GM12878 (cell line): ENCODE results near the gene PRSS33. TPM values are rescaled to one million over a fixed set of nuclear protein-coding genes. Genes with fewer than 3 reads are reported as not detected.

ENCODE experiments used
- ATAC-seq: fragments of 200-7000 bp; cut with Tn5 transposase; 3 replicates; pipeline ENCODE4 v1.9.1; 2020; ENCODE audit warnings: mild to moderate bottlenecking, moderate library complexity
- BruUV-seq: library from RNA; stranded (reverse); fragments of 400-500 nt; replicated peaks from 2 replicates; lab custom pipeline; 2021; lab: Mats Ljungman, UMichigan
- CTCF ChIA-PET: fragments of 300-600 bp; sonication (Branson Sonifier 250); formaldehyde crosslinking; extraction: SDS; loops from one replicate; lab custom pipeline; 2021; ENCODE audit warnings: inconsistent platforms; lab: Yijun Ruan, JAX
- POLR2A ChIA-PET: fragments of 350-600 bp; formaldehyde crosslinking; extraction: SDS; loops from one replicate; lab custom pipeline; 2021; ENCODE audit warnings: inconsistent platforms; lab: Charles Lee
- RAD21 ChIA-PET: fragments of 300-600 bp; sonication (Branson Sonifier 250); formaldehyde crosslinking; loops from one replicate; lab custom pipeline; 2023; ENCODE audit warnings: antibody characterized with exemption; ENCODE audit not compliant: unreplicated experiment; lab: Charles Lee
- SMC1A ChIA-PET: fragments of 300-600 bp; sonication (Branson Sonifier 250); formaldehyde crosslinking; loops from one replicate; lab custom pipeline; 2023; ENCODE audit not compliant: unreplicated experiment, uncharacterized antibody; lab: Charles Lee
- DNase-seq: peaks from one replicate; pipeline ENCODE4 v3.0.0-alpha.2; 2011; ENCODE audit warnings: low read depth, low spot score
- FAIRE-seq: peaks from 3 replicates; lab custom pipeline; 2011; peaks lifted over from hg19 to GRCh38; lab: Jason Lieb, UNC
- H2AFZ ChIP-seq: 2 replicates; pipeline ENCODE4 v1.6.0; 2011; ENCODE audit warnings: low read depth, low read length, control low read depth; ENCODE audit not compliant: control insufficient read depth
- H3K27ac ChIP-seq: 2 replicates; pipeline ENCODE4 v1.5.1; 2011; ENCODE audit warnings: control low read depth; ENCODE audit not compliant: control insufficient read depth, insufficient read depth
- H3K27me3 ChIP-seq, 2 experiments: replicated peaks in 1 of 2; 2 replicates each; pipeline versions ENCODE4 v1.6.0 to v1.6.1; 2011; ENCODE audit warnings: low read length in 1 of 2; ENCODE audit not compliant: control insufficient read depth in 2 of 2, insufficient read depth in 2 of 2
- H3K36me3 ChIP-seq, 2 experiments: 2 replicates each; pipeline ENCODE4 v1.5.1; 2011; ENCODE audit warnings: low read length in 1 of 2; ENCODE audit not compliant: control insufficient read depth in 2 of 2, insufficient read depth in 2 of 2
- H3K4me1 ChIP-seq: 2 replicates; pipeline ENCODE4 v1.6.1; 2011; ENCODE audit warnings: mild to moderate bottlenecking, low read length, moderate library complexity, mixed read lengths; ENCODE audit not compliant: control insufficient read depth, insufficient read depth
- H3K4me2 ChIP-seq: 2 replicates; pipeline ENCODE4 v1.6.0; 2011; ENCODE audit warnings: control low read depth; ENCODE audit not compliant: control insufficient read depth, insufficient read depth
- H3K4me3 ChIP-seq: fragments of 200-600 bp; sonication (generic); 2 replicates; pipeline ENCODE4 v1.5.1; 2016
- H3K79me2 ChIP-seq: 2 replicates; pipeline ENCODE4 v1.6.0; 2011; ENCODE audit warnings: low read length; ENCODE audit not compliant: control insufficient read depth, insufficient read depth
- H3K9ac ChIP-seq: 2 replicates; pipeline ENCODE4 v1.8.0; 2011; ENCODE audit warnings: low read length, control low read depth, mixed read lengths; ENCODE audit not compliant: control insufficient read depth, insufficient read depth
- H3K9me3 ChIP-seq: replicated peaks from 3 replicates; pipeline ENCODE4 v1.5.1; 2011; ENCODE audit warnings: mild to moderate bottlenecking, low read length; ENCODE audit not compliant: control insufficient read depth, insufficient read depth
- H4K20me1 ChIP-seq: 2 replicates; pipeline ENCODE4 v1.6.0; 2011; ENCODE audit not compliant: control insufficient read depth, insufficient read depth
- BMI1 ChIP-seq: fragments of 450-650 bp; IDR thresholded peaks from 2 replicates; pipeline ENCODE4 v1.6.1; 2016; ENCODE audit warnings: mild to moderate bottlenecking, moderate library complexity, borderline replicate concordance
- CBFB ChIP-seq: IDR thresholded peaks from 2 replicates; pipeline ENCODE4 v1.6.1; 2016; ENCODE audit warnings: antibody characterized with exemption, low read depth
- DPF2 ChIP-seq: fragments of 450-650 bp; IDR thresholded peaks from 2 replicates; pipeline ENCODE4 v1.6.1; 2017; ENCODE audit warnings: mild to moderate bottlenecking
- IKZF1 ChIP-seq: fragments of 450-650 bp; conservative IDR thresholded peaks from 2 replicates; pipeline ENCODE4 v1.6.1; 2017; ENCODE audit warnings: antibody characterized with exemption, mild to moderate bottlenecking
- RUNX3 ChIP-seq: IDR thresholded peaks from 2 replicates; pipeline ENCODE4 v1.6.1; 2012; ENCODE audit warnings: low read length, inconsistent platforms
- SIX5 ChIP-seq: IDR thresholded peaks from 2 replicates; pipeline ENCODE4 v1.6.1; 2011; ENCODE audit warnings: mild to moderate bottlenecking, low read depth, low read length, moderate library complexity; ENCODE audit not compliant: severe bottlenecking
- SRF ChIP-seq, 2 experiments: IDR thresholded peaks; 2 replicates each; pipeline ENCODE4 v1.6.1; 2011; ENCODE audit warnings: low read depth in 2 of 2, low read length in 2 of 2, mild to moderate bottlenecking in 1 of 2, moderate library complexity in 1 of 2
- ZNF217 ChIP-seq: fragments of 450-650 bp; IDR thresholded peaks from 2 replicates; pipeline ENCODE4 v1.6.1; 2017; ENCODE audit warnings: antibody characterized with exemption, mild to moderate bottlenecking
- WGBS: methylation state at CpG from one replicate; pipeline ENCODE4 v1.1.6; 2016; ENCODE audit warnings: low lambda C conversion rate; ENCODE audit not compliant: insufficient replicate concordance, insufficient coverage; ENCODE audit errors: missing lambda C conversion rate; 5-methylcytosine and 5-hydroxymethylcytosine counted together
- in situ Hi-C: fragments of 300-500 bp; cut with MboI; formaldehyde crosslinking; loops from 9 replicates; pipeline ENCODE4 v1.14.3; 2018; ENCODE audit warnings: mixed read lengths
- intact Hi-C: fragments of 100-400 bp; cut with micrococcal nuclease; formaldehyde crosslinking; loops from one replicate; pipeline ENCODE4 v1.14.2; 2022; ENCODE audit not compliant: unreplicated experiment
- polyA plus RNA-seq, 11 experiments: library from polyadenylated mRNA; depleted of rRNA in 4 of 11; unstranded in 6 of 11; stranded (reverse) in 5 of 11; fragments of >200 nt; fragmentation: Nextera tagmentation in 4 of 11; fragmentation: Illumina TruSeq in 1 of 11; extraction: Ambion mirVana in 4 of 11; extraction: Trizol in 1 of 11; gene quantifications; 1 replicate in 1 of 11; 2 replicates in 10 of 11; pipeline versions ENCODE4 v1.2.1 to v1.2.3, GENCODE V29; 2011 to 2016; ENCODE audit warnings: inconsistent platforms in 2 of 11, missing spikeins in 2 of 11, low read depth in 1 of 11
- total RNA-seq, 4 experiments: library from RNA; depleted of rRNA in 3 of 4; stranded (reverse); fragments of >200 nt in 3 of 4; fragmentation: Illumina TruSeq in 1 of 4; extraction: Trizol in 1 of 4; gene quantifications; 2 replicates each; pipeline versions ENCODE4 v1.2.1 to v1.2.3, GENCODE V29; 2013 to 2021
- TF ChIP-seq, protein P1 (sequence below): fragments of 450-650 bp; IDR thresholded peaks from 2 replicates; pipeline ENCODE4 v1.6.1; 2014; ENCODE audit warnings: mild to moderate bottlenecking
- TF ChIP-seq, protein P2 (sequence below): fragments of 450-650 bp; IDR thresholded peaks from 2 replicates; pipeline ENCODE4 v1.6.1; 2017; ENCODE audit warnings: mild to moderate bottlenecking

Gene PRSS33
- total and polyA plus RNA-seq, 10 of the 15 experiments (the other 5 are each of a cell fraction or from before 2014, with no cell fraction given), result not detected

- TF ChIP-seq BMI1 (no peak), RUNX3 (no peak), SIX5 (no peak), DPF2 (no peak), CBFB (no peak)
- TF ChIP-seq, protein P1, sequence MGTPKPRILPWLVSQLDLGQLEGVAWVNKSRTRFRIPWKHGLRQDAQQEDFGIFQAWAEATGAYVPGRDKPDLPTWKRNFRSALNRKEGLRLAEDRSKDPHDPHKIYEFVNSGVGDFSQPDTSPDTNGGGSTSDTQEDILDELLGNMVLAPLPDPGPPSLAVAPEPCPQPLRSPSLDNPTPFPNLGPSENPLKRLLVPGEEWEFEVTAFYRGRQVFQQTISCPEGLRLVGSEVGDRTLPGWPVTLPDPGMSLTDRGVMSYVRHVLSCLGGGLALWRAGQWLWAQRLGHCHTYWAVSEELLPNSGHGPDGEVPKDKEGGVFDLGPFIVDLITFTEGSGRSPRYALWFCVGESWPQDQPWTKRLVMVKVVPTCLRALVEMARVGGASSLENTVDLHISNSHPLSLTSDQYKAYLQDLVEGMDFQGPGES, result no peak
- TF ChIP-seq, protein P2, sequence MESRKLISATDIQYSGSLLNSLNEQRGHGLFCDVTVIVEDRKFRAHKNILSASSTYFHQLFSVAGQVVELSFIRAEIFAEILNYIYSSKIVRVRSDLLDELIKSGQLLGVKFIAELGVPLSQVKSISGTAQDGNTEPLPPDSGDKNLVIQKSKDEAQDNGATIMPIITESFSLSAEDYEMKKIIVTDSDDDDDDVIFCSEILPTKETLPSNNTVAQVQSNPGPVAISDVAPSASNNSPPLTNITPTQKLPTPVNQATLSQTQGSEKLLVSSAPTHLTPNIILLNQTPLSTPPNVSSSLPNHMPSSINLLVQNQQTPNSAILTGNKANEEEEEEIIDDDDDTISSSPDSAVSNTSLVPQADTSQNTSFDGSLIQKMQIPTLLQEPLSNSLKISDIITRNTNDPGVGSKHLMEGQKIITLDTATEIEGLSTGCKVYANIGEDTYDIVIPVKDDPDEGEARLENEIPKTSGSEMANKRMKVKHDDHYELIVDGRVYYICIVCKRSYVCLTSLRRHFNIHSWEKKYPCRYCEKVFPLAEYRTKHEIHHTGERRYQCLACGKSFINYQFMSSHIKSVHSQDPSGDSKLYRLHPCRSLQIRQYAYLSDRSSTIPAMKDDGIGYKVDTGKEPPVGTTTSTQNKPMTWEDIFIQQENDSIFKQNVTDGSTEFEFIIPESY, result no peak
Observed at GRCh38 chr16:2738615-2739014, 48.7 kb downstream of the PRSS33 start (continued).

- CTCF ChIA-PET, result no interaction called here
- Histone ChIP-seq H3K4me2 (no peak overlapping the region), H3K36me3 (no peaks in the 10 kb centered on the region)
Observed at GRCh38 chr16:2737895-2738418, 49.4 kb downstream of the PRSS33 start.

More at GRCh38 chr16:2737895-2738418, 49.4 kb downstream of the PRSS33 start:
- WGBS, result 32% methylated on average over 6 of the region's 7 CpGs
- no peak for FAIRE-seq
- ATAC-seq, result no peak
- H3K4me3 ChIP-seq, result no peak overlapping the region
- no TSS peak for BruUV-seq
- ChIA-PET RAD21 (no interaction called here), POLR2A (no interaction called here), SMC1A (no interaction called here)
- TF ChIP-seq IKZF1 (no peak), SRF (IDR thresholded peaks at IDR 0.05; ENCODE audit: low read depth in 2 of 2, low read length in 2 of 2) (no peak), ZNF217 (no peak)
- no peak overlapping the region for H2AFZ ChIP-seq
- H3K4me1 ChIP-seq, result no peaks in the 10 kb centered on the region
- H3K79me2 ChIP-seq, result no peaks in the 10 kb centered on the region
- DNase-seq, result no peak
- no peaks in the 10 kb centered on the region for H3K27me3 ChIP-seq
- no peak overlapping the region for H3K27ac ChIP-seq
- in situ Hi-C loops (no loop called here), intact Hi-C loops (no loop called here)
- H3K9ac ChIP-seq, result no peak overlapping the region
- H3K9me3 ChIP-seq, result no peaks in the 10 kb centered on the region
- no peaks in the 10 kb centered on the region for H4K20me1 ChIP-seq
